HL-60/S4 treated with phorbol 12-myristate 13-acetate at 8.2 ng/mL for 4 days and 3 days (cell line): ENCODE measurements around the gene NBAS.
"Not testable (repeated sequence)": the region's sequence is repeated elsewhere in the genome, so short reads cannot be mapped to it uniquely, and the experiment has no call there.

Experiments used
- in situ Hi-C: fragments of 300-500 bp; cut with MboI; formaldehyde crosslinking; loops from 2 replicates; pipeline ENCODE4 v1.15.0; 2022; ENCODE audit warnings: low sequenced_read_pairs

Gene NBAS

DNA sequence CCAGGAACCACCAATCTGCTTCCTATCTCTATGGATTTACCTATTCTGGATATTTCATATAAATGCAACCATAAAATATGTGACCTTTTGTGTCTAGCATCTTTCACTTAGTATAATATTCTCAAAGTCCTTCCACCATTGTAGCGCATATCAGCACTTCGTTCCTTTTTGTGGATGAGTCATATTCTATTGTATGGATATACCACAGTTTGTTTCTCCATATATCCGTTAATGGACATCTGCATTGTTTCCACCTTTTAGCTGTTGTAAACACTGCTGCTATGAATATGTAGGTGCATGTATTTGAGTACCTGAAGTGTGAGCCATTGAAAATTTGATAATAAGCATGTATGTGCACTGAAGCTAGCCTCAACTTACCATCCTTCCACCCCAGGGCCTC is 80.1 kb downstream of the NBAS start:
- in situ Hi-C loops = no loop called here

DNA sequence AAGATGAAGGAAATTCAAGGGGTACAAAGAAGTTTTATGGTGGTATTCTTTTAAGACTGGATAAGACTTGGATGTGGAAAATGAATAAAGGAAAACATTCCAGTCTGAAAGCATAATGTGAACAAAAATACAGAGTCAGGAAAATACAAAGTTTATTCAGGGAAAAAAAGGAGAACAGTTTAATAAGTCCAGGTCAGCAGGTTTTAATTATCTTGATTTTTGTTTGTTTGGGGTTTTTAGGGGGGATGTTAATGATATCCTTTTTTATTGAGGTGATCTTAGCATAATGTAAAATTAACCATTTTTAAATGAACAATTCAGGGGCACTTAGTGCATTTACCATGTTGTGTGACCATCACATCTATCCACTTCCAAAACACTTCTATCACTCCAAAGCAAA is 80.6 kb downstream of the NBAS start:
- in situ Hi-C loops = no loop called here

DNA sequence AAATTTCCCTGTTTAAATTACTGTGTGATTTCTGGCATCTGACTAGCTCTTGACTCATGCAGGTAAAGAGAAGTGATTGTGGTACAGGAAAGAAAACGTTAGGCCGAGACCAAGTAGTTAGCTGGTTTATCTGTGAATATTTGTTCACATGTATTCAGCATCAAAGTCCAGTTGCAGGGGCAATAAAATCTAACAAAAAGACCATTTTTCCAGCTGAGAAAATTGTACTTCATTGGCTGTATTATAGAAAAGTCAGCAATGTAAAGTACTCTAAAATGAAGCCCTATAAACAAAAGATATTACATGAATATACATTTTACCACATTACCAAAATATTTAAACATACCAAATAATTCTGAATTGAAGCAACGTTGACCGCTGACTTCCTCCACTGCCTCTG is 88.3 kb downstream of the NBAS start:
- in situ Hi-C loops = no loop called here

GRCh38 chr2:15472133-15472532 is 89.0 kb downstream of the NBAS start:
- in situ Hi-C loops = no loop called here

DNA sequence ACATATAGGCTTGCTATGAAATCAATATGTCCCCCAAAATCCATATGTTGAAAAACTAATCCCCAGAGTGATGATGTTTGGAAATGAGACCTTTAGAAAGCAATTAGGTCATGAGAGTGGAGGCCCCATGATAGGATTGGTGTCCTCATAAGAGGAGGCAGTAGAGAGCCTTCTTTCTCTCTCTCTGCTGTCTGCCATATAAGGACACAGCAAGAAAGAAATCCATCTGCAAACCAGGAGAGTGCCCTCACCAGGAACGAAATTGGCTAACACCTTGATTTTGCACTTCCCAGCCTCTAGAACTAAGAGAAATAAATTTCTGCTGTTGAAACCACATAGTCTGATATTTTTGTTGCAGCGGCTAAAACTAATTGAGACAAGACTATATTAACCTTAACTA is 89.5 kb downstream of the NBAS start:
- in situ Hi-C loops = no loop called here

- in situ Hi-C loops = no loop called here
Measured at GRCh38 chr2:15460112-15460620, 101.0 kb downstream of the NBAS start.

DNA sequence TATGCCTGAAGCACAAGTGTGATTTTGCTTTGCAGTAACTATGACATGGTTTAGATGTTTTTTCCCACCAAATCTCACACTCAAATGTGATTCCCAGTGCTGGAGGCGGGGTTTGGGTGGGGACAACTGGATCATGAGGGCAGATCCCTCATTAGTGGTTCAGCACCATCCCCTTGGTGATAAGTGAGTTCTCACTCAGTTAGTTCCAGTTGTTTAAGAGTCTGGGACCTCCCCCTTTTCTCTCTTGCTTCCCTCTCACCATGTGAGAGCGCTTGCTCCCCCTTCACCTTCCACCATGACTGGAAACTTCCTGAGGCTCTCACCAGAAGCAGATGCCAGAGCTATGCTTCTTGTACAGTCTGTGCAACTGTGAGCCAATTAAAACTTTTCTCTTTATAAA is 102.9 kb downstream of the NBAS start:
- in situ Hi-C loops = no loop called here

GRCh38 chr2:15457868-15458267 is 103.3 kb downstream of the NBAS start:
- in situ Hi-C loops = no loop called here

DNA sequence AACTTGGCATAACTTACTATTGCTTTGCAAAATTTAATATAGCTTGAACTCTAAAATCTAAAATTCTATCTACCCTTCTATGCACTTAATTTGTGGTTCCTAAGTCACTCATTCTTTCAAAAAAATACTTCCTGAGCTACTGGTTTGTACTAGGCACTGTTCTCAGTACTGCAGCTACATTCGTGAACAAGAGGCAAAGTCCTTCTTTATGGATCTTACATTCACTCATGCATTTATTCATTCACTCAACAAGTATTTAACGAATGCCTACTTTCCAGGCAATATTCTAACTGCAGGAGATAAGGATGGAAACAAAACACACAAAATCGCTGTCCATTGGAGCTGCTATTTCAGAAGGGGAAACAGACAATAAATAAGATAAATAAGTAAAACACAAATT is 104.8 kb downstream of the NBAS start:
- in situ Hi-C loops = no loop called here

GRCh38 chr2:15450808-15451207 is 110.3 kb downstream of the NBAS start:
- in situ Hi-C loops = no loop called here

DNA sequence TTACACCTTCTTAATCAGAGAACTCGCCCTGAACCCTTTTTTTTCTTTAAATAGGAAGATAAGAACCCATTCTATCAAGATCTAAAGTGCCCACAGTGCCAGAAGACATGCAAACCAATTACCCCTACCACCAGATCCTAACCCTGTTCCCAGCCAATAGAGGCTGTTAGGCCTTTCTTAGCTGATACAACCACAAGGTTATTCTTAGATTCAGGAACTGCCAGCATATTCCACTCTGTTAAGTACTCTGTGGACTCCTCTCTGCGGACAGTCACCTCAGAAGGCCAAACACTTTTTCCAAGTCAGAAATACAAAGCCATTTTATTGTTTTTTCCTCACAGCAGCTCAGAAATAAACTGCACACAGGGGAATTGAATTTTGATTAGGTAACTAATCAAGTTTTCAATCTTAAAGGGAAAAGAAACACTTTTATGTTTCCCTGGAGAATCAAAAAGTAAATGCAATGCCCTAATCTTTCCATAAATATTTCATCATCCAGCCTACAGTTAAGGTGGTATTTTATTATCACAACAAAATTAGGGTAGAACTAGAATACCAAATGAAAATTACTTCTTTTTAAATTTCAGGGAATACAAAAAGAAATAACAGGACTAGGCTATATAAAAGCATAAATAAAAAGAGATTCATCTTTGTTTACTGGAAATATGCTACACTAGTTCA is 111.4 kb downstream of the NBAS start:
- in situ Hi-C loops = no loop called here

- in situ Hi-C loops = no loop called here
Measured at GRCh38 chr2:15448250-15448839, 112.8 kb downstream of the NBAS start.

GRCh38 chr2:15447381-15447780 is 113.8 kb downstream of the NBAS start:
- in situ Hi-C loops = no loop called here

GRCh38 chr2:15446961-15447360 is 114.2 kb downstream of the NBAS start:
- in situ Hi-C loops = no loop called here

GRCh38 chr2:15445891-15446562 is 115.1 kb downstream of the NBAS start:
- in situ Hi-C loops = no loop called here

GRCh38 chr2:15439768-15440524 is 121.2 kb downstream of the NBAS start:
- in situ Hi-C loops = not testable (repeated sequence)

DNA sequence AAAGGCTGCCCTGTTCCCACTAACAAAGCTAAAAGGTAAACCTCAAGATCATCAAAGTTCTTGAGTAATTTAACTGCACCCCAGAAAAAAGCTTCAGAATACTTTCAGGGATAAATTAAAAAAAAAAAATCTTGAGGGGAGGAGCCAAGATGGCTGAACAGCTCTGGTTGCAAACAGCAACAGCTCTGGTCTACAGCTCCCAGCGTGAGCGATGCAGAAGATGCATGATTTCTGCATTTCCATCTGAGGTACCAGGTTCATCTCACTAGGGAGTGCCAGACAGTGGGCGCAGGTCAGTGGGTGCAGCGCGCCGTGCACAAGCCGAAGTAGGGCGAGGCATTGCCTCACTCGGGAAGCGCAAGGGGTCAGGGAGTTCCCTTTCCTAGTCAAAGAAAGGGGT is 121.8 kb downstream of the NBAS start:
- in situ Hi-C loops = not testable (repeated sequence)

GRCh38 chr2:15436195-15436594 is 124.9 kb downstream of the NBAS start:
- in situ Hi-C loops = no loop called here

DNA sequence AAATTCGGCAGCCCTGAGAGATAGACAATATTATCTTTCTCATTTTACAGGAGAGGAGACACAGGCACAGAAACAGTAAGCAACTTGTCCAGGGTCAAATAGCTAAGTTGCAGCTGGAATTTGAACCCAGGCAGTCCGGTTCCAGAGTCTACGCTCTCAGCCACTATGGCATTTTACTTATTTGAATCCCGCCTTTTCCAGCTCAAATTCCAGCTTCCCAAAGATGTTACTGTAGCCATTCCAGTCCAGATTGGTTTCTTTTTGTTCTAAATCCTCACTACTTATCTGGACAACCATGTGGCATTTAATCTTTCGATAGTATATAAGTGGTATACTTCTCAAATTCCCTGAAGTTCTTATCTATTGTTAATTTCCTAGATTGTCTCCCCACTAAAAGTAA is 125.7 kb downstream of the NBAS start:
- in situ Hi-C loops = no loop called here

- in situ Hi-C loops = no loop called here
Measured at GRCh38 chr2:15432642-15433256, 128.4 kb downstream of the NBAS start.

DNA sequence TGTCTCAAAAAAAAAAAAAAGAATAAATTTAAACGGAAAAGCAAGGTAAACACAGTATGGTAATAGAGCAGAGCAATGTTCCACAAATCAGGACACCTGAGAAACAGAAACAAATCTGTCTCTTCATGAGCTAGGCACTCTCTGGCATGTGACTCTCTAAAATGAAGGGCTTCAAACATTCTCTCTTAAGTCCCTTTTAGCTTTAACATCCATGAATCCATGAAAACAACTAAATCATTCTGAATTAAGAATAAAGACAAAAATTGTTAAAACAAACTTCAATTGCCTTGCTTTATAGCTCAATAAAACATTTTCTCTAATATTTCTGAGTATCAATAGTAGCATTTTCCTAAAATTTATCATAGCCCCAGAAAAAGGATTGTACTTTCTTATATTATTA is 132.1 kb downstream of the NBAS start:
- in situ Hi-C loops = no loop called here
